ENCODE results near the gene SLC12A2. TPM values are rescaled to one million over a fixed set of nuclear protein-coding genes. Genes with fewer than 3 reads are reported as not detected.

The SLC12A2 gene
- total and polyA plus RNA-seq, 2 experiments from 2014 or later: 8.1 to 21.3 TPM

GRCh38 chr5:128193665-128194390 is 110.3 kb downstream of the SLC12A2 start:
- no peak for DNase-seq (ENCODE audit: low spot score)
- no peak overlapping the region for H3K4me3 ChIP-seq
- no peak overlapping the region for H2AFZ ChIP-seq
- H3K27me3 ChIP-seq (ENCODE audit: insufficient read depth): no peaks in the 10 kb centered on the region
- Mint-ChIP-seq H3K9me3 (no peaks in the 10 kb centered on the region), H3K4me3 (no peak overlapping the region), H3K4me1 (peaks cover 17% of the 10 kb centered on the region; the same call in 2 of the 3 replicates), H3K27ac (no peak overlapping the region), H3K36me3 (ENCODE audit: low read depth) (no peaks in the 10 kb centered on the region), H3K27me3 (ENCODE audit: insufficient read depth, low read depth, poor library complexity) (no peaks in the 10 kb centered on the region)
- TF ChIP-seq ZNF331 (CRISPR knock-in tag; IDR thresholded peaks at IDR 0.05; ENCODE audit: low read depth) (no peak), ZNF114 (CRISPR knock-in tag; IDR thresholded peaks at IDR 0.05) (no peak), REST (IDR thresholded peaks at IDR 0.05; ENCODE audit: unreplicated experiment) (no peak), CREB1 (CRISPR knock-in tag; IDR thresholded peaks at IDR 0.05; ENCODE audit: low read depth) (no peak), EZH2phosphoT487 (IDR thresholded peaks at IDR 0.05; ENCODE audit: unreplicated experiment) (no peak), POLR2AphosphoS5 (IDR thresholded peaks at IDR 0.05; ENCODE audit: low read depth) (no peak), ETS1 (IDR thresholded peaks at IDR 0.05) (no peak), STAT1 (IDR thresholded peaks at IDR 0.05; ENCODE audit: unreplicated experiment) (no peak), NANOG (IDR thresholded peaks at IDR 0.05; ENCODE audit: borderline replicate concordance) (no peak), ZNF462 (CRISPR knock-in tag; IDR thresholded peaks at IDR 0.05) (no peak), CTCF (conservative IDR thresholded peaks at IDR 0.05; ENCODE audit: low read depth in 2 of 2) (no peak), JUNB (IDR thresholded peaks at IDR 0.05; ENCODE audit: unreplicated experiment) (no peak), EZH2 (IDR thresholded peaks at IDR 0.05; ENCODE audit: low read depth, unreplicated experiment) (no peak)
- no peak overlapping the region for H3K27ac ChIP-seq (ENCODE audit: low read depth)
- H3K36me3 ChIP-seq (ENCODE audit: insufficient read depth): no peaks in the 10 kb centered on the region
- no peak for ATAC-seq
- no peaks in the 10 kb centered on the region for H3K4me1 ChIP-seq (ENCODE audit: insufficient read depth)
- no peaks in the 10 kb centered on the region for H4K20me1 ChIP-seq (replicated peaks; ENCODE audit: insufficient read depth)
- no peaks in the 10 kb centered on the region for H3K9me2 ChIP-seq (ENCODE audit: insufficient read depth)
- H3F3A ChIP-seq (replicated peaks; ENCODE audit: low read depth): no peaks in the 10 kb centered on the region
- H3K4me2 ChIP-seq: no peak overlapping the region
- no peaks in the 10 kb centered on the region for H3K79me2 ChIP-seq (replicated peaks; ENCODE audit: insufficient read depth)

All from GM23338 (cell line).